GM19438 (cell line): Measurements from ENCODE around the gene RWDD4.
"Not testable (repeated sequence)": the region's sequence is repeated elsewhere in the genome, so short reads cannot be mapped to it uniquely, and the experiment has no call there.

Experiments used
- ATAC-seq: cut with Tn5 transposase; IDR thresholded peaks from one replicate; pipeline ENCODE4 v1.9.1; 2021; ENCODE audit warnings: low read depth; ENCODE audit not compliant: unreplicated experiment

RWDD4 gene

GRCh38 chr4:183636923-183637322 is 22.1 kb downstream of the RWDD4 start:
- no peak for ATAC-seq

DNA sequence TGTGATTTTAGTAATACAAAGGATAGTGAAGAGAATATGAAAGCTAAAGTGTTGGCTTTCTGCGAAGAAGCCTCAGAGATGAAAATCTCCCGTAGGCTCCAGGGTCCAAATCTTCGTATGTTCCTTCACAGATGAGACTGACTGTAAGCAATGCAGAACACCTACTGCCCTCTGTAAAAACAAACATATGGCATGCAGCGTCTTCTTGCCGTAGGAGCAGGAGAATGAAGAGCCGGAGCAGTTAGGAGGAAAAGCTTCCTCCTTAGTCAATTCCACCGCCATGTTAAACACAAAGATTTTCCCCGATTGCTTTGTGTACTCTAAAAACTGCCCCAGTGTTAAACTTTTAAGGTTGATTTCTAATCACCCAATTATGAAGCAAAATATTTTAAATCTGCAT is 22.5 kb downstream of the RWDD4 start:
- no peak for ATAC-seq

GRCh38 chr4:183635741-183636140 is 23.2 kb downstream of the RWDD4 start:
- ATAC-seq, result no peak

- ATAC-seq, result no peak
Observed at GRCh38 chr4:183635321-183635720, 23.7 kb downstream of the RWDD4 start.

GRCh38 chr4:183633476-183634400 is 25.2 kb downstream of the RWDD4 start:
- ATAC-seq, result no peak

GRCh38 chr4:183632689-183633088 is 26.3 kb downstream of the RWDD4 start:
- ATAC-seq, result no peak

- no peak for ATAC-seq
Observed at GRCh38 chr4:183631577-183632198, 27.3 kb downstream of the RWDD4 start.

DNA sequence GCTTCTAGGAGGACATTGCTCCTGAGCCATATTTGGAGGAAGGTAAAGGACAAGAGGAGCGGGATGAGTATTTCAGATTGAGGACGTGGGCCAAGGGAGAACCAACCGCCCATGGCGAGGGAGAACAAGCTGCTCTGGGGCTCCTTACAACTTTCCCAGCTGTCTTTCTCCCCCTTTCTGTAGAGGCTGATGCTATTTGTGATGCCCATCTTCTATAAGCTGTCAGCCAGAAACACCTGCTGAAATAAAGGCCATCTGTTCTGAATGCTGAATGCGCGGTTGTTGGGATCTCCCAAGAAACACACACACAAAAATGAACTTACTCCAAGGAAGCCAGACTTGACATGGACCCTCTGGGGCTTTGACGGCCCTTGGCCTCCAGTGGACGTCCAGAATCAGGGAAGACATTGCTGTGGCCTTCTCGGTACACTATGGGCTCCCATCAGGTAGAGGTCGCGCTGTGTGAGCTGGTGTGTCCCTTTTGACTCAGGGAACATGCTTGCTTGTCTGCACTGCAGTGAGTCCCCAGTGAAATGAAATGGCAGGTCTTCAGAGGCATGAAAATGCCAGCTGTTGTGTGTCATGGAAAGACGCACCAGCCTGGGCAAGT is 30.9 kb downstream of the RWDD4 start:
- ATAC-seq, result no peak

- ATAC-seq, result not testable (repeated sequence)
Observed at GRCh38 chr4:183627286-183627685, 31.7 kb downstream of the RWDD4 start.

- no peak for ATAC-seq
Observed at GRCh38 chr4:183626168-183626567, 32.8 kb downstream of the RWDD4 start.

GRCh38 chr4:183624548-183624947 is 34.4 kb downstream of the RWDD4 start:
- ATAC-seq, result no peak

DNA sequence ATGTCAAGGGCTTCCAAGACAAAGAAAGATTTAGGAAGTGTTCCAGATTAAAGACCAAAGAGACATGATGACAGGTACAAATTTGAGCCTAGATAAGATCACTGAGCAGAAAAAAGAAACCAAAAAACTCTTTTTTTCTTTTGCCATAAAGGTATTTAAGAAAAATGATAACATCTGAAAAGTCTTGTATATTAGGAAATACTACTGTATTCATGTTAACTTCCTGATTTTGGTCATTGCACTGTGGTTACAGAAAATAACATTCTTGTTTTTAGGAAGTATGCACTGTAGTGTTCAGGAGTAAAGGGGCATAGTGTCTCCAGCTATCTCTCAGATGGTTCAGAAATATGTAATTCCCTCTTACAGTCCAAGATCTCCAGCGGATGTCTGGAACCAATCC is 37.1 kb downstream of the RWDD4 start:
- ATAC-seq, result no peak

- ATAC-seq, result no peak
Observed at GRCh38 chr4:183620421-183620820, 38.6 kb downstream of the RWDD4 start.

- ATAC-seq, result no peak
Observed at GRCh38 chr4:183618681-183619080, 40.3 kb downstream of the RWDD4 start.

DNA sequence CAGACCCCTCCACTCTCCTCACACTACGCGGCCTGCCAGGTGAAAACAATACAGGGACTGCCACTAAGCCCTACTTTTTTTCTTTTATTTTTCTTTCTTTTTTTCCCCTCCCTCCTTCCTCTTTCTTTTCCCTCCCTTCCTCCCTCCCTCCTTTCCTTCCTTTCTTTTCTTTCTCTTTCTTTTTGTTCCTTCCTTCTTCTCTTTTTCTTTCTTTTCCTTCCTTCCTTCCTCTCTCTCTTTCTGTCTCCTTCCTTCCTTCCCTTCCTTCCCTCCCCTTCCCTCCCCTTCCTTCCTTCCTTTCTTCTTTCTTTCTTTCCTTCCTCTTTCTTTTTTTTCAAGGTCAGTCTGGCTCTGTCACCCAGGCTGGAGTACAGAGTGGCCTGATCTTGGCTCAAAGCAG is 41.9 kb downstream of the RWDD4 start:
- ATAC-seq, result no peak

DNA sequence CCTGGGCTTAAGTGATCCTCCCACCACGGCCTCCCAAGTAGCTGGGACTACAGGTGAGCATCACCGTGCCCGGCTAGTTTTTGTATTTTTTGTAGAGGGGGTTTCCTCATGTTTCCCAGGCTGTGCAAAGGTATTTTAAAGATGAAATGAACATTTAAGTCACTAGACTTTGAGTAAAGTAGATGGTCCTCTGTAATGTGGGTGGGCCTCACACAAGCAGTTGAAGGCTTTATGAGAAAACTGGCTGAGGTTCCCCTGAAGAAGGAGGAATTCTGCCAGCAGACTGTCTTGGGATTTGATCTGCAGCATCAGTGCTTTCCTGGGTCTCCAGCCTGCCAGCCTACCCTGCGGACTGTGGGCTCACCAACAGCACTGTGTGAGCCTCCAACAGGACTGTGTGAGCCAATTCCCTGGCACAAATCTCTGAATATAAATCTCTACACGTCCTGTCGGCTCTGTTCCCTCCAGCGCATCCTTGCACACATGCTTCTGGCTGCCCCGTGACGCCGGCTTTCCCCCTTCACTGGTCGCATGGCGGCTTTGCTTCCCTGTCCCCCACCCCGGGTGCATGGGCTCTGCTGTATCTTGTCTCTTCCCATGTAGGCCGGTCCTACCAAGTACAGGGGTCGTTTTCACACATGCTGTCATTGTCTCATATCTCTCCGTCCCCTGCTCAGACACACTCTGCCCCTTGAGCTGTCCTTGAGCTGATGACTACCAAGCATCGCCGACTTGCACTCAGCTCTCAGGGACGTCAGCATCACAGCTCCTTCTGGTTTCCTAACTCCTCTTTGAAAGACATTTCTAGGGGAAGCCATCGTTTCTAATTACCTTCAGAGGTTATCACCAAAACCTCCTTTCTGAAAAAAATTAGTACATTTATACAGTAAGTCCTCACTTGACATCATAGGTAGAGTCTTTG is 46.4 kb downstream of the RWDD4 start:
- no peak for ATAC-seq

- no peak for ATAC-seq
Observed at GRCh38 chr4:183611210-183611830, 47.7 kb downstream of the RWDD4 start.

DNA sequence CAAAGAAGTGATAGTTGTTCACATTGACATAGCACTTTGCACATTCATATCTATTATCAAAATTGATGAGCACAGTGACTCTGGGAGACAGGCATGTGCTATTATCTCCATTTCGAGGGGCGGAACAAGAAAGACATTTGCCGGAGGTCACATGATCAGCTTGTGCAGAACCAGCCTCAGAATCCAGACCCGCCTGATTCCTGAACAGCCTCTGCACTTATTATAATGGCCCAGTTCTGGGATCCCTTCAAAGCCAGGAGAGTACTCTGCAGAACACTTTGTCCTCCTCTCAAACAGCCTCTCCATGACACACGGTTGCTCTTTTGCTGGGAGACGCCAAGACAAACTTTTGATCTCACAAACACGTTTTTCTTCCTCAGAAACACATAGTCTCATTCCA is 48.4 kb downstream of the RWDD4 start:
- no peak for ATAC-seq

DNA sequence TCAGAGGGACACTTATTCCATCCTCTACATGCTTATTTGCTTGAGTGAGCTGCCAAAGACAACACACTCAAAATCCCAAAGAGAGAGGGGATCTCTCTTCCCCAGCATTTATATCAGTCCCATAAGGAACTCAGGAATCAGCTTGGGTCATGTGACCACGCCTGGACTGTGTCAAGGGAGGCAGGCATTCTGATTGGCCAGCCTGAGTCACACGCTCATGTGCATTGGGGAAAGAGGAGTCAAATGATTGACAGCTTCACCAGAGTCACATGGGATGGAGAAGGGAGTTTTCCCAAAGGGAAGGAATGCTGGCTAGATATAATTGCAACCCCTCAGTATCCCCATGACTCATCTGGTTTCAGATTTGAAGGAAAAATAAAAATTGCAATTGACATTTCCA is 49.0 kb downstream of the RWDD4 start:
- ATAC-seq, result no peak

GRCh38 chr4:183609151-183609550 is 49.8 kb downstream of the RWDD4 start:
- ATAC-seq, result no peak
